HG03175 (cell line): ENCODE results near the gene SLC4A4.

Experiments
- ATAC-seq: cut with Tn5 transposase; IDR thresholded peaks from one replicate; pipeline ENCODE4 v1.9.1; 2021; ENCODE audit warnings: mild to moderate bottlenecking, moderate library complexity; ENCODE audit not compliant: unreplicated experiment

SLC4A4 gene

GRCh38 chr4:71356924-71357663 is 18.3 kb downstream of the SLC4A4 start:
- ATAC-seq: no peak

- no peak for ATAC-seq
Observed at GRCh38 chr4:71360844-71361243, 22.0 kb downstream of the SLC4A4 start.

- ATAC-seq: no peak
Observed at GRCh38 chr4:71361476-71361875, 22.7 kb downstream of the SLC4A4 start.

- no peak for ATAC-seq
Observed at GRCh38 chr4:71366766-71367165, 27.9 kb downstream of the SLC4A4 start.

- no peak for ATAC-seq
Observed at GRCh38 chr4:71367546-71367945, 28.7 kb downstream of the SLC4A4 start.

GRCh38 chr4:71368906-71369305 is 30.1 kb downstream of the SLC4A4 start:
- no peak for ATAC-seq

- ATAC-seq: no peak
Observed at GRCh38 chr4:71369536-71369935, 30.7 kb downstream of the SLC4A4 start.

GRCh38 chr4:71375494-71375893 is 36.7 kb downstream of the SLC4A4 start:
- ATAC-seq: no peak

- no peak for ATAC-seq
Observed at GRCh38 chr4:71377561-71377960, 38.7 kb downstream of the SLC4A4 start.

GRCh38 chr4:71379126-71379525 is 40.3 kb downstream of the SLC4A4 start:
- ATAC-seq: no peak

GRCh38 chr4:71380788-71381187 is 42.0 kb downstream of the SLC4A4 start:
- ATAC-seq: no peak

- ATAC-seq: no peak
Observed at GRCh38 chr4:71382125-71382899, 43.5 kb downstream of the SLC4A4 start.

- ATAC-seq: no peak
Observed at GRCh38 chr4:71382900-71383560, 44.2 kb downstream of the SLC4A4 start.

- ATAC-seq: no peak
Observed at GRCh38 chr4:71383984-71384383, 45.2 kb downstream of the SLC4A4 start.

- ATAC-seq: no peak
Observed at GRCh38 chr4:71389149-71389827, 50.5 kb downstream of the SLC4A4 start.

- no peak for ATAC-seq
Observed at GRCh38 chr4:71392109-71392508, 53.3 kb downstream of the SLC4A4 start.

- no peak for ATAC-seq
Observed at GRCh38 chr4:71396382-71396781, 57.6 kb downstream of the SLC4A4 start.

GRCh38 chr4:71400810-71401209 is 62.0 kb downstream of the SLC4A4 start:
- no peak for ATAC-seq

GRCh38 chr4:71402616-71403015 is 63.8 kb downstream of the SLC4A4 start:
- no peak for ATAC-seq

GRCh38 chr4:71404049-71404448 is 65.2 kb downstream of the SLC4A4 start:
- ATAC-seq: no peak

GRCh38 chr4:71405791-71406190 is 67.0 kb downstream of the SLC4A4 start:
- ATAC-seq: no peak
